Measurements from ENCODE around the gene BTNL2.
"Not testable (repeated sequence)": the region's sequence is repeated elsewhere in the genome, so short reads cannot be mapped to it uniquely, and the experiment has no call there.

BTNL2 gene

DNA sequence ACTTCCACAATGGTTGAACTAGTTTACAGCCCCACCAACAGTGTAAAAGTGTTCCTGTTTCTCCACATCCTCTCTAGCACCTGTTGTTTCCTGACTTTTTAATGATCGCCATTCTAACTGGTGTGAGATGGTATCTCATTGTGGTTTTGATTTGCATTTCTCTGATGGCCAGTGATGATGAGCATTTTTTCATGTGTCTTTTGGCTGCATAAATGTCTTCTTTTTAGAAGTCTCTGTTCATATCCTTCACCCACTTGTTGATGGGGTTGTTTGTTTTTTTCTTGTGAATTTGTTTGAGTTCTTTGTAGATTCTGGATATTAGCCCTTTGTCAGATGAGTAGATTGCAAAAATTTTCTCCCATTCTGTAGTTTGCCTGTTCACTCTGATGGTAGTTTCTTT lies 47.8 kb downstream of the BTNL2 start:
- DNase-seq = not testable (repeated sequence)

DNA sequence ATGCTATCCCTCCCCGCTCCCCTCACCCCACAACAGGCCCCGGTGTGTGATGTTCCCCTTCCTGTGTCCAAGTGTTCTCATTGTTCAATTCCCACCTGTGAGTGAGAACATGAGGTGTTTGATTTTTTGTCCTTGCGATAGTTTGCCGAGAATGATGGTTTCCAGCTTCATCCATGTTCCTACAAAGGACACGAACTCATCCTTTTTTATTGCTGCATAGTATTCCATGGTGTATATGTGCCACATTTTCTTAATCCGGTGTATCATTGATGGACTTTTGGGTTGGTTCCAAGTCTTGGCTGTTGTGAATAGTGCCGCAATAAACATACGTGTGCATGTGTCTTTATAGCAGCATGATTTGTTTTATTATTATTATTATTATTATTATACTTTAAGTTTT lies 48.4 kb downstream of the BTNL2 start:
- not testable (repeated sequence) for DNase-seq

DNA sequence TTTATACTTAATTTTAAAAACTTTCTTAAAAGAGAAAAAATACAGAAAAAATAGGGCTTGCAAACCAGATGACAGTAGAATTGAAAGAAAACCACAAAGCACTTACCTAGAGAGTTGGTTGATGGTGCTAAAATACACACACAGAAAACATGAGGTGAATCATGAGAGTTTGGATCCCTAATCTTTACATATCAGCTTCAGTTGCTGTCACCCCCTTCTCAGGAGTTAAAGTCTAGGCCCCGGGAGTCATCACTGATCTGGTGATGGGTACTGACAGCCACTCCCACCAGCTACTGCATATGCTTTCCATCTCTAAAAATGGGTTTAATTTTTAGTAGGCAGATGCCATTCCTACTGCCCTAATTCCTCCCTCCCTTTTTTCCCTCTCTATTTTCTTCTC lies 52.0 kb downstream of the BTNL2 start:
- no peak for DNase-seq

DNA sequence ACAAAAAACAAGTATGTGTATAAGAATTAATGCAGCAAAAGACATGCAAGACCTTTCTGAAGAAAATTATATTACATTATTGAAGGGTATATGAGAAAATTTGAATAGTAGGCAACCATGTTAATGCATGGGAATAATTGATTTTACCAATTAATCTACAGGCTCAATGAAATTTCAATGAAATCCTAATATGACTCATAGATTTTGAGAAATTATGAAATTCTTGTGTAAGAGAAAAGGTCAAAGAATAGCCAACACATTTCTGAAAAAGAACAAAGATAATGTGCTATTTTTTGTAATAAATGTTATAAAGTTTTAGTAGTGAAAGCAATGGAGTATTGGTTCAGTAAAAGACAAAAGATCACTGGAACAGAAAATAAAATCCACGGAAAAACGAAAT lies 53.6 kb downstream of the BTNL2 start:
- no peak for DNase-seq
